Psoas muscle (tissue), 8 donors: ENCODE data around the gene GIPC2. TPM values are rescaled to one million over a fixed set of nuclear protein-coding genes. Genes with fewer than 3 reads are reported as not detected.
A peak's percentile ranks its signal among the peaks of the same experiment; 100 is the strongest.
"Not testable (repeated sequence)": the region's sequence is repeated elsewhere in the genome, so short reads cannot be mapped to it uniquely, and the experiment has no call there.

ENCODE experiments used
- ATAC-seq, 4 donors: fragments of 200-7000 bp; cut with Tn5 transposase; one replicate each; pipeline ENCODE4 v1.9.1; 2020; ENCODE audit warnings: moderate library complexity in 3 of 4, mild to moderate bottlenecking in 2 of 4
- DNase-seq, 2 donors: peaks; one replicate each; pipeline ENCODE4 v3.0.0-alpha.2; 2020
- H3K27ac ChIP-seq: fragments of 200-600 bp; one replicate; pipeline ENCODE4 v1.8.0; 2022
- H3K27me3 ChIP-seq, 3 donors: fragments of 200-600 bp in 1 of 3; one replicate each; pipeline versions ENCODE4 v1.6.1 to v1.8.0; 2013 to 2022; ENCODE audit warnings: low read length in 2 of 3, mild to moderate bottlenecking in 2 of 3, moderate library complexity in 1 of 3; ENCODE audit not compliant: insufficient read depth in 3 of 3
- H3K36me3 ChIP-seq, 2 donors: fragments of 200-600 bp in 1 of 2; one replicate each; pipeline versions ENCODE4 v1.6.1 to v1.8.0; 2013 to 2022; ENCODE audit warnings: low read depth in 1 of 2, mild to moderate bottlenecking in 1 of 2, moderate library complexity in 1 of 2; ENCODE audit not compliant: insufficient read depth in 1 of 2
- H3K4me1 ChIP-seq: fragments of 200-600 bp; one replicate; pipeline ENCODE4 v1.8.0; 2022
- H3K4me3 ChIP-seq: fragments of 200-600 bp; one replicate; pipeline ENCODE4 v1.8.0; 2022; ENCODE audit warnings: mild to moderate bottlenecking
- H3K9me3 ChIP-seq: fragments of 200-600 bp; one replicate; pipeline ENCODE4 v1.8.0; 2022
- WGBS, 3 donors: extraction: QIAGEN DNeasy Blood & Tissue Kit; methylation state at CpG; one replicate each; pipeline versions ENCODE4 v1.1.6 to v1.1.7; 2013; 5-methylcytosine and 5-hydroxymethylcytosine counted together
- intact Hi-C, 2 donors: fragments of 100-400 bp; cut with DNase I; formaldehyde crosslinking; loops; one replicate each; pipeline versions ENCODE4 v1.11.0 to v1.14.2; 2022
- polyA plus RNA-seq, 3 donors: library from polyadenylated mRNA; stranded (reverse); fragments of 200-250 nt; gene quantifications; one replicate each; pipeline ENCODE4 v1.2.3, GENCODE V29; 2013
- total RNA-seq, 4 donors: library from RNA; stranded (reverse); fragmentation: NEBNext Ultra II Directional in 2 of 4; extraction: Animal tissue kit (Norgen Biotek cat#: 25700) in 2 of 4; gene quantifications; one replicate each; pipeline versions ENCODE4 v1.2.1 to v1.2.4, GENCODE V29; 2021 to 2023
- TF ChIP-seq, protein P1 (sequence below): fragments of 200-600 bp; IDR thresholded peaks from one replicate; pipeline ENCODE4 v1.8.0; 2022; ENCODE audit warnings: antibody characterized with exemption
- donor health status: healthy with polysubstance abuse.
- donor health status: DM: no; HTN: no; CAD: no; lungs with moderate emphysema.
- donor health status: Bipolar disorder and iron deficiency.
- donor health status: healthy.
- donor health status: DM: yes; HTN: yes; CAD: no.
- donor health status: DM: no; HTN: no; CAD: no.
- donor health status: DM: no; HTN: no; CAD: no.
- donor health status: DM: yes; HTN: yes; CAD: no.

The GIPC2 gene
- total and polyA plus RNA-seq, 7 donors, result 0.68 to 1.6 (median 1.2) TPM

DNA sequence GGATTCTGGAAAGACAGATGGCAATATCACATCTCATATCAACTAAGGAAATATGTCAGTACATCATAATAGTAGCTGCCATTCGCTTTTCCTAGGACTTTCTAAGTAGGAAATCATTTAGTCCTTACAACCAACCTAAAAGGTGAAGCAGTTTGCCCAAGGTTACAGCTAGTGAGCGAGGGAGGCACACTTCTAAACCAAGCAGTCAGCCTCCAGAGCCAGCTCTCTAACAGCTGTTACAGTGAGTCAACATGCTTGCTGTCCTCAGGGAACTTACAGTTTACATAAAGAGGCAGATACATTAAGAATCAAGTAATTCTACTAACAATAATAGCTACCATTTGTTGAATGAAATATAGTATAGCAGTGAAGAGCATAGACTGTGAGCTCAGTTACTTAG is 57.1 kb downstream of the GIPC2 start:
- no peaks in the 10 kb centered on the region for H3K9me3 ChIP-seq
- 58 to 84% (median 73%) methylated on average over 2 of the region's 2 CpGs for WGBS, 3 donors
- no peaks in the 10 kb centered on the region for H3K36me3 ChIP-seq
- no peak overlapping the region for H3K4me3 ChIP-seq
- H3K27me3 ChIP-seq, result no peaks in the 10 kb centered on the region
- no peak for DNase-seq
- ATAC-seq, result peak; percentile 32 to 70 (median 59)
- intact Hi-C loops, result loop anchor here in 1 of 2 donors (5.0 kb wide), 1 partner anchor 36 kb away; no protein-coding TSS in a partner anchor
- TF ChIP-seq, protein P1, sequence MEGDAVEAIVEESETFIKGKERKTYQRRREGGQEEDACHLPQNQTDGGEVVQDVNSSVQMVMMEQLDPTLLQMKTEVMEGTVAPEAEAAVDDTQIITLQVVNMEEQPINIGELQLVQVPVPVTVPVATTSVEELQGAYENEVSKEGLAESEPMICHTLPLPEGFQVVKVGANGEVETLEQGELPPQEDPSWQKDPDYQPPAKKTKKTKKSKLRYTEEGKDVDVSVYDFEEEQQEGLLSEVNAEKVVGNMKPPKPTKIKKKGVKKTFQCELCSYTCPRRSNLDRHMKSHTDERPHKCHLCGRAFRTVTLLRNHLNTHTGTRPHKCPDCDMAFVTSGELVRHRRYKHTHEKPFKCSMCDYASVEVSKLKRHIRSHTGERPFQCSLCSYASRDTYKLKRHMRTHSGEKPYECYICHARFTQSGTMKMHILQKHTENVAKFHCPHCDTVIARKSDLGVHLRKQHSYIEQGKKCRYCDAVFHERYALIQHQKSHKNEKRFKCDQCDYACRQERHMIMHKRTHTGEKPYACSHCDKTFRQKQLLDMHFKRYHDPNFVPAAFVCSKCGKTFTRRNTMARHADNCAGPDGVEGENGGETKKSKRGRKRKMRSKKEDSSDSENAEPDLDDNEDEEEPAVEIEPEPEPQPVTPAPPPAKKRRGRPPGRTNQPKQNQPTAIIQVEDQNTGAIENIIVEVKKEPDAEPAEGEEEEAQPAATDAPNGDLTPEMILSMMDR, result no peak
- peak overlapping the region; percentile 69 for H3K27ac ChIP-seq
- peaks cover 18% of the 10 kb centered on the region for H3K4me1 ChIP-seq

DNA sequence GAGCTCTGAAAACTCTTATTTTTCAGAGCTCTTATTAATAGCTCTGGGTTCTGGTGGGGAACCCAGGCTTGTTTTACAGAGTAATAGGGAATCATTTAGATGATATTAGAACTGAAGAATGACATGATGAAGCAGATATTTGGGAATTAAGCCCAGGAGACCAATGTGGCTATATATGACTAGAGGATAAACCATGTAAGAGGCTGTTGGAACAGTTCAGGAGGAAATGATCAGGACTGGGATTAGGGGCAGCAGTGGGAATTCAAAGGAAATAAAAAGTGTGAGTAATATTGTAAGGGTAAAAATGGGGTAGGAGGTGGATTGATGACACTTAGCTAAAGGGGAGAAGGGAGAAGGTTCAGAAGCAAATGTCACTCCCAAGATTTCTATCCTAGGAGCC is 58.6 kb downstream of the GIPC2 start:
- no peak for DNase-seq
- Histone ChIP-seq H3K9me3 (no peaks in the 10 kb centered on the region), H3K36me3 (no peaks in the 10 kb centered on the region), H3K4me1 (peaks cover 18% of the 10 kb centered on the region), H3K27me3 (no peaks in the 10 kb centered on the region), H3K27ac (no peak overlapping the region), H3K4me3 (no peak overlapping the region)
- peak in 1 of 4 donors; percentile 17 for ATAC-seq
- TF ChIP-seq, protein P1, result no peak
- intact Hi-C loops, result loop anchor here in 1 of 2 donors (5.0 kb wide), 1 partner anchor 37 kb away; no protein-coding TSS in a partner anchor

DNA sequence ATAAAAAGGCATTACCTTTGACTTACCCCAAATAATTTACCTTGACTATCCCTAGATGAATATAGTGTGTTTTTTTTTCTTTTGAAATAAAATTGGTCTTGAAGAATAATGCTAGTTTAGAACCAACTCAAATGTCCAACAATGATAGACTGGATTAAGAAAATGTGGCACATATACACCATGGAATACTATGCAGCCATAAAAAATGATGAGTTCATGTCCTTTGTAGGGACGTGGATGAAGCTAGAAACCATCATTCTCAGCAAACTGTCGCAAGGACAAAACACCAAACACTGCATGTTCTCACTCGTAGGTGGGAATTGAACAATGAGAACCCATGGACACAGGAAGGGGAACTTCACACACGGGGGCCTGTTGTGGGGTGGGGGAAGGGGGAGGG is 63.9 kb downstream of the GIPC2 start:
- WGBS, 3 donors, result 88 to 91% (median 90%) methylated on average over 4 of the region's 4 CpGs
- not testable (repeated sequence) for H3K27ac ChIP-seq, H3K4me1 ChIP-seq, ATAC-seq, H3K36me3 ChIP-seq, DNase-seq, H3K27me3 ChIP-seq, H3K9me3 ChIP-seq, H3K4me3 ChIP-seq
- intact Hi-C loops, result loop anchor here (5.0 to 10.0 kb wide), 7 partner anchors 37 to 285 kb away; partner anchors contain the start of genes DNAJB4 (in 1 of the 2), FUBP1 (in 1 of the 2) and GIPC2 (in 1 of the 2)

DNA sequence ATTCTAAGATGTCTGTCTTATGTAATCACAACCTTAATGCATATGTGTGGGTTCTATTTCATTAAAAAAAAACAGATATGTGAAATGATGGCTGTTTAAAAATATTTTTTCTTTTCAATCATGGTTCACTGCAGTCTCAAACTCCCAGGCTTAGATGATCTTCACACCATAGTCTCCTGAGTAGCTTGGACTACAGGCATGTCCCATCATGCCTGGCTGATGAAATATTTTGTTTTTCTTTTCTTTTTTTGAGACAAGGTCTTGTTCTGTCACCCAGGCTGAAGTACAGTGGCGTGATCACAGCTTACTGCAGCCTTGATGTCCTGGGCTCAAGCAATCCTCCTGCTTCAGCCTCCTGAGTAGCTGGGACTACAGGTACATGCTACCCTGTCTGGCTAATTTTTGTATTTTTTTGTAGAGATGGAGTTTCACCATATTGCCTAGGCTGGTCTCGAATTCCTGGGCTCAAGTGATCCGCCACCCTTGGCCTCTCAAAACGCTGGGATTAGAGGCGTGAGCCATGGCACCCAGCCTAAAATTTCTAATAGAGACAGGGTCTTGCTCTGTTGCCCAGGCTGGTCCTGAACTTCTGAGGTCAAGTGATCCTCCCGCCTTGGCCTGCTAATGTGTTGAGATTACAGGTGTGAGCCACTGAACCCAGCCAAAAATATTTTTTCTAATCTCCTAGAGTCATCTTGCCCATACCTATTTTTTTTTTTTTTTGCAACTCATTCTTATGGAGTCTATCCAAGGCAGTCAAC is 67.6 kb downstream of the GIPC2 start:
- TF ChIP-seq, protein P1, result no peak
- Histone ChIP-seq H3K27ac (peak overlapping the region; percentile 67), H3K27me3 (no peaks in the 10 kb centered on the region), H3K9me3 (no peaks in the 10 kb centered on the region), H3K4me1 (no peaks in the 10 kb centered on the region), H3K4me3 (no peak overlapping the region), H3K36me3 (no peaks in the 10 kb centered on the region)
- intact Hi-C loops, result loop anchor here (5.0 to 10.0 kb wide), 7 partner anchors 41 to 289 kb away; partner anchors contain the start of genes DNAJB4 (in 1 of the 2), FUBP1 (in 1 of the 2) and GIPC2 (in 1 of the 2)
- 49 to 65% (median 57%) methylated on average over 6 of the region's 6 CpGs for WGBS, 3 donors
- ATAC-seq (peak in 3 of 4 donors; percentile 2 to 30 (median 21)), DNase-seq (no peak)
